Cardiac fibroblast (primary cell): ENCODE measurements around the gene CDT1.
A peak's percentile ranks its signal among the peaks of the same experiment; 100 is the strongest.

ENCODE experiments used
- DNase-seq, 2 donors: peaks; one replicate each; pipeline versions ENCODE4 v3.0.0 to v3.0.0-alpha.2; 2010; ENCODE audit warnings: low read depth in 2 of 2
- H3K4me3 ChIP-seq, 2 donors: replicated peaks in 1 of 2; 1 replicate in 1 of 2; 2 replicates in 1 of 2; pipeline ENCODE4 v1.5.1; 2011; ENCODE audit warnings: low read depth in 2 of 2, low read length in 2 of 2, mild to moderate bottlenecking in 2 of 2, moderate library complexity in 1 of 2
- TF ChIP-seq, protein P1 (sequence below): IDR thresholded peaks from one replicate; pipeline ENCODE4 v1.5.1; 2011; ENCODE audit warnings: low read depth, mild to moderate bottlenecking, low read length, inconsistent platforms

Gene CDT1

DNA sequence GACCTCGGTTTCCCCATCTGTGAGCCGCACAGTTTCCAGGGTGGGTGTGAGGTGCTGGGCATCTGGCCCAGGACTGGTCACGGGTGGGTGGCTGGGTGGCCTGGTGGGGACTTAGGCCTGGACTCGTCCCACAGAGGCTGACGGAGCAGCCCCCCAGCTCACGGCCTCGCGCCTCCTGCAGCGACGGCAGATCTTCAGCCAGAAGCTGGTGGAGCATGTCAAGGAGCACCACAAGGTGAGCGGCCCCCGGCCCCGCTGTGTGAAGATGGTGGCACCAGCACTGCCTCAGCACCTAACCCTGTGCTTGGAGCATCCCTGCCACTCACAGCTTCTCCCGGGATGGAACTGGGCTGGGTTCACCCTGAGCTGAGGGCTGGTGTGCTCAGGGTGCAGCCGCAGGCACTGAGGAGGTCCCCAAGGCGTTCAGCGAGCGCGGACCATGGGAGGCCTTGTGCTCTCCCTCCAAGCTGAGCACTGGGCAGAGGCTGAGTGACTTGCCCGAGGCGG, 2.4 kb downstream of the CDT1 start:
- no peak overlapping the region for H3K4me3 ChIP-seq
- TF ChIP-seq, protein P1, sequence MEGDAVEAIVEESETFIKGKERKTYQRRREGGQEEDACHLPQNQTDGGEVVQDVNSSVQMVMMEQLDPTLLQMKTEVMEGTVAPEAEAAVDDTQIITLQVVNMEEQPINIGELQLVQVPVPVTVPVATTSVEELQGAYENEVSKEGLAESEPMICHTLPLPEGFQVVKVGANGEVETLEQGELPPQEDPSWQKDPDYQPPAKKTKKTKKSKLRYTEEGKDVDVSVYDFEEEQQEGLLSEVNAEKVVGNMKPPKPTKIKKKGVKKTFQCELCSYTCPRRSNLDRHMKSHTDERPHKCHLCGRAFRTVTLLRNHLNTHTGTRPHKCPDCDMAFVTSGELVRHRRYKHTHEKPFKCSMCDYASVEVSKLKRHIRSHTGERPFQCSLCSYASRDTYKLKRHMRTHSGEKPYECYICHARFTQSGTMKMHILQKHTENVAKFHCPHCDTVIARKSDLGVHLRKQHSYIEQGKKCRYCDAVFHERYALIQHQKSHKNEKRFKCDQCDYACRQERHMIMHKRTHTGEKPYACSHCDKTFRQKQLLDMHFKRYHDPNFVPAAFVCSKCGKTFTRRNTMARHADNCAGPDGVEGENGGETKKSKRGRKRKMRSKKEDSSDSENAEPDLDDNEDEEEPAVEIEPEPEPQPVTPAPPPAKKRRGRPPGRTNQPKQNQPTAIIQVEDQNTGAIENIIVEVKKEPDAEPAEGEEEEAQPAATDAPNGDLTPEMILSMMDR: no peak
- DNase-seq: no peak

DNA sequence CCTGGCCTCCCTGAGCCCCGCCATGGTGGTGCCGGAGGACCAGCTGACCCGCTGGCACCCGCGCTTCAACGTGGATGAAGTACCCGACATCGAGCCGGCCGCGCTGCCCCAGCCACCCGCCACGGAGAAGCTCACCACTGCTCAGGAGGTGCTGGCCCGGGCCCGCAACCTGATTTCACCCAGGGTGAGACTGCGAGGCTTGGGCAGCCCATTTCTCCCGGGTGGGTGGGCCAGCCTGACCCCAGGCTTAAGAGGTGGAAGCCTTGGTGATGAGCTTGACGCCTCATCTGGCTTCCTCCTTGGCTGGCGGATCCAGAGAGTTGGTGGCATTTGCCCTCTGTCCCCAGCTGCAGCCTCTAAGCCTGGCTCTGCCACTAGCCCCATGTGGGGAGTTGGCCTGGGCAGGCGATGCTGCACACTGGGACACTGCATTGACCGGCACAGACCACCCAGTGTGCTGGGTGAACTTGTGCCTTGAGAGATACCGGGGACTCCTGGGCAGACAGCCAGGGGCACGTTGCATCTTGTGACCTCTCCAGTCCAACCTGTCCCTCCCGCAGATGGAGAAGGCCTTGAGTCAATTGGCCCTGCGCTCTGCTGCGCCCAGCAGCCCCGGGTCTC, 3.0 kb downstream of the CDT1 start:
- no peak for DNase-seq
- H3K4me3 ChIP-seq: no peak overlapping the region
- TF ChIP-seq, protein P1: no peak

DNA sequence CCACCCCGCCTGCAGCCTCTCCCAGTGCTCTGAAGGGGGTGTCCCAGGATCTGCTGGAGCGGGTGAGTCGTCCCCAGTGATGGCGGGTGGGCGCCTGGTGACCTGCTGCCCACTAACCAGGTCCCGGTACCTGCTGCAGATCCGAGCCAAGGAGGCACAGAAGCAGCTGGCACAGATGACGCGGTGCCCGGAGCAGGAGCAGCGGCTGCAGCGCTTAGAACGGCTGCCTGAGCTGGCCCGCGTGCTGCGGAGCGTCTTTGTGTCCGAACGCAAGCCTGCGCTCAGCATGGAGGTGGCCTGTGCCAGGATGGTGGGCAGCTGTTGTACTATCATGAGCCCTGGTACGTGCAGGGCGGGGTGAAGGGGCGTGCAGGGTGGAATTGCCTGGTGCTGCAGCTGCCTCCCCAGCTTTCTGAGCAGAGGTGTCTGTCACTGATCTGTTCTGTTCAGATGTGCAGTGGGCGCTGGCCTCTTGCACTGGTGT, 3.6 kb downstream of the CDT1 start:
- no peak for DNase-seq

DNA sequence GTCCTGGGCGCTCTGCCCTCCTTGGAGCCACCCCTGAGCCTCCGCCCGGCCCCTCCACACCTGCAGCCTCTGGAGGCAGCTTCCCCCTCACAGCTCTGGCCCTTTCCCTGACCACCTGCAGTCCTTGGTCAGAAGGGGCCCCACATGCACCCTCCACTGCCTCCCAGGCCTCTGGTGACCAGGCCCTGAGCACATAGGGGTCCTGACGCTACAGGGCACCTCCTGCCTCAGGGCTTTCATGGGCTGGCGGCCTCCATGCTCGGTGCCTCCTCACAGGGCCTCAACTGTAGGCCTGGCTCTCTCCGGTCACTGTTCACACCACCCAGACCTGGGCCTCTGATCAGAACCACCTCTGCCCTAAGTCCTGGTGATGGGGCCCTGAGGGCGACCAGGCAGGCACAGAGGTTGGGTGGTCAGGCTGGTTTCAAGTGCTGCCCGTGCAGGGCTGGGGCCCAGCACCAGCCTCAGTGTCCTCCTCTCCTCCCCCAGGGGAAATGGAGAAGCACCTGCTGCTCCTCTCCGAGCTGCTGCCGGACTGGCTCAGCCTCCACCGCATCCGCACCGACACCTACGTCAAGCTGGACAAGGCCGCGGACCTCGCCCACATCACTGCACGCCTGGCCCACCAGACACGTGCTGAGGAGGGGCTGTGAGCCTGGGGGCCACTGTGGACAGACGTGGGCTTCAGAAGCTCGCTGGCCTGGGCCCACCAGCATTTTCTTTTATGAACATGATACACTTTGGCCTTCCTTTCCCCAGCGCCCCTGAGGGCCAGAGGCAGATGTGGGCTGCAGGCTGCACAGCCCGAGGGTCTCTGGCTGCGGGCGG, 4.3 kb downstream of the CDT1 start:
- no peak overlapping the region for H3K4me3 ChIP-seq
- TF ChIP-seq, protein P1: no peak
- DNase-seq: no peak

More for the DNA sequence above, 3.6 kb downstream of the CDT1 start:
- no peak overlapping the region for H3K4me3 ChIP-seq
- TF ChIP-seq, protein P1: no peak

DNA sequence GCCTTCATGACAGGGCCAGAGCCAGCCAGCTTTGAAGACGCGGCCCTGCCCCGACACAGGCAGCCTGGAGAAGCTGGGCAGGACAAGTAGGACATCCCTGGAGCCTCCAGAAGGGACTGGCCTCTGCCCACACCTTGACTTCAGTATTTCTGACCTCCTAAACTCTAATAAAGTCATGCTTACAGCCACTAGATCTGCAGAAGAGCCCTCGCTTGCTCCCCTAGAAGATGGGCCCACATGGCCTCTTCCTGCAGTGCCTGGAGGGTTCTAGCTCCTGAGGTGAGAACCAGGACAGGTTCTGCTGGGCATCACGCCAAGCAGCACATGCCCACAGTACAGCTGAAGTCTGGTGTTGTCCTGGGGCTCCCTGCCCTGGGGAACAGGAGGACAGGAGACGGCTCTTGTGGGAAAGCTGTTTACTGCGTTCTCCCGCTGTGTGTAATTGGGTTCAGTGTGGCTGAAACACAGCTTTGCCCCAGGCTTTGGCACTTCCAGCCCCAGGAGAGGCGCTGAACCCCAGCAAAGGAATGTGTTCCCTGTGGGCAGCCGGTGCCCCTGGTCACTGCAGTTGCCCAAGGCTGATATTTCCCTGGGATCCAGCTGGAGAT, 5.6 kb downstream of the CDT1 start:
- H3K4me3 ChIP-seq: no peak overlapping the region
- TF ChIP-seq, protein P1: no peak
- no peak for DNase-seq

DNA sequence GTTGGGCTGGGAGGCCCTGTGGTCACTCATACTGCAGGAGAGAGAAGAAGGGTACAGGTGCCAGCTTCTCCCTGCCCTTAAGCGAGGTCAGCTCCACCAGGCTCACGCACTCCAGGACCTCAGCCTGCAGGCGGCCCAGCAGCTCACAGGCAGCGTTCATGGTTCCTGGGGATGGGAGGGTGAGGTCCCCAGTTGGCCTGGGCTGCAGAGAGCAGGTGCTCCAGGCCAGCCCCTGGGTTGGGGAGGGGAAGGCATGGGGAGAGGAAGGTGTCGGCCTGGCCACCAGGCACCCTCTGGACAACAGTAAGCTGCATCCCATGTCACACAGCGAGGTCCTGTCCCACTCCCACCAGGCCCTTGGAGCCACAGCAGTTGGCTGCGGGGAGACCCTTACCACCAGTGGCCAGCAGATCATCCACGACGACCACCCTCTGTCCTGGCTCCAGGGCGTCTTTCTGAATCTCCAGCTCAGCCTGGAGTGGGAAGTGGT, 6.1 kb downstream of the CDT1 start:
- peak overlapping the region; percentile 71 to 77 for H3K4me3 ChIP-seq

More for the DNA sequence above, 6.1 kb downstream of the CDT1 start:
- TF ChIP-seq, protein P1: no peak
- DNase-seq: no peak
